Trophoblast cell (in vitro differentiated cells and primary cell): ENCODE measurements around the gene SP7.
A peak's percentile ranks its signal among the peaks of the same experiment; 100 is the strongest.

ENCODE experiments used
- DNase-seq, 2 donors: peaks; one replicate each; pipeline ENCODE4 v3.0.0-alpha.2; 2016
- H2AFZ ChIP-seq: 2 replicates; pipeline ENCODE4 v1.6.1; 2013; ENCODE audit warnings: low read length, moderate library complexity, mild to moderate bottlenecking; ENCODE audit not compliant: insufficient read depth, poor library complexity
- H2AK5ac ChIP-seq: 2 replicates; pipeline ENCODE4 v1.6.1; 2013; ENCODE audit warnings: mild to moderate bottlenecking, low read length
- H2BK120ac ChIP-seq: 2 replicates; pipeline ENCODE4 v1.6.1; 2013; ENCODE audit warnings: low read length, mild to moderate bottlenecking, moderate library complexity; ENCODE audit not compliant: insufficient read depth, poor library complexity
- H2BK12ac ChIP-seq: 2 replicates; pipeline ENCODE4 v1.6.1; 2013; ENCODE audit warnings: mild to moderate bottlenecking, low read length, moderate library complexity
- H2BK5ac ChIP-seq: 2 replicates; pipeline ENCODE4 v1.6.1; 2013; ENCODE audit warnings: low read length, low read depth, moderate library complexity, mild to moderate bottlenecking; ENCODE audit not compliant: poor library complexity
- H3K14ac ChIP-seq: 2 replicates; pipeline ENCODE4 v1.6.1; 2013; ENCODE audit warnings: mild to moderate bottlenecking, low read length
- H3K18ac ChIP-seq: 2 replicates; pipeline ENCODE4 v1.6.1; 2013; ENCODE audit warnings: mild to moderate bottlenecking, low read length
- H3K23ac ChIP-seq: 2 replicates; pipeline ENCODE4 v1.6.1; 2013; ENCODE audit warnings: low read length
- H3K27ac ChIP-seq: 2 replicates; pipeline ENCODE4 v1.5.1; 2013; ENCODE audit warnings: low read depth, mild to moderate bottlenecking, inconsistent platforms, low read length, moderate library complexity
- H3K27me3 ChIP-seq: 2 replicates; pipeline ENCODE4 v1.6.1; 2013; ENCODE audit warnings: inconsistent platforms, mild to moderate bottlenecking, low read length, moderate library complexity; ENCODE audit not compliant: insufficient read depth
- H3K36me3 ChIP-seq, 2 experiments: 1 replicate in 1 of 2; 2 replicates in 1 of 2; pipeline ENCODE4 v1.6.1; 2013; ENCODE audit warnings: low read length in 2 of 2, mild to moderate bottlenecking in 2 of 2, moderate library complexity in 1 of 2; ENCODE audit not compliant: insufficient read depth in 2 of 2, control insufficient read depth in 1 of 2
- H3K4ac ChIP-seq: 2 replicates; pipeline ENCODE4 v1.6.1; 2013; ENCODE audit warnings: low read depth, mild to moderate bottlenecking, low read length, moderate library complexity
- H3K4me1 ChIP-seq, 2 experiments: 1 replicate in 1 of 2; 2 replicates in 1 of 2; pipeline ENCODE4 v1.6.1; 2013; ENCODE audit warnings: low read length in 2 of 2, mild to moderate bottlenecking in 2 of 2, moderate library complexity in 1 of 2; ENCODE audit not compliant: insufficient read depth in 2 of 2, control insufficient read depth in 1 of 2
- H3K4me2 ChIP-seq: 2 replicates; pipeline ENCODE4 v1.6.1; 2013; ENCODE audit warnings: inconsistent platforms, mild to moderate bottlenecking, low read length, moderate library complexity
- H3K4me3 ChIP-seq: 2 replicates; pipeline ENCODE4 v1.5.1; 2013; ENCODE audit warnings: mild to moderate bottlenecking, low read depth, low read length, inconsistent platforms
- H3K79me1 ChIP-seq: one replicate; pipeline ENCODE4 v1.6.1; 2013; ENCODE audit warnings: low read length
- H3K79me2 ChIP-seq: 2 replicates; pipeline ENCODE4 v1.6.1; 2013; ENCODE audit warnings: low read length, mild to moderate bottlenecking; ENCODE audit not compliant: control insufficient read depth, insufficient read depth, poor library complexity
- H3K9ac ChIP-seq: 2 replicates; pipeline ENCODE4 v1.6.1; 2013; ENCODE audit warnings: mild to moderate bottlenecking, low read length
- H3K9me3 ChIP-seq: 2 replicates; pipeline ENCODE4 v1.6.1; 2013; ENCODE audit warnings: low read depth, mild to moderate bottlenecking, control low read depth, inconsistent platforms, low read length; ENCODE audit not compliant: insufficient read depth
- H4K12ac ChIP-seq: 2 replicates; pipeline ENCODE4 v1.6.1; 2013; ENCODE audit warnings: low read depth, mild to moderate bottlenecking, low read length, moderate library complexity
- H4K8ac ChIP-seq: 2 replicates; pipeline ENCODE4 v1.6.1; 2013; ENCODE audit warnings: low read depth, mild to moderate bottlenecking, low read length, moderate library complexity
- H4K91ac ChIP-seq: one replicate; pipeline ENCODE4 v1.6.1; 2013; ENCODE audit warnings: low read depth, mild to moderate bottlenecking, low read length, moderate library complexity
- WGBS: extraction: QIAGEN DNeasy Blood & Tissue Kit; methylation state at CpG from one replicate; pipeline ENCODE4 v1.1.7; 2013; ENCODE audit warnings: missing lambda C conversion rate; ENCODE audit not compliant: insufficient read length, insufficient coverage; ENCODE audit errors: extremely low coverage; 5-methylcytosine and 5-hydroxymethylcytosine counted together

SP7 gene

DNA sequence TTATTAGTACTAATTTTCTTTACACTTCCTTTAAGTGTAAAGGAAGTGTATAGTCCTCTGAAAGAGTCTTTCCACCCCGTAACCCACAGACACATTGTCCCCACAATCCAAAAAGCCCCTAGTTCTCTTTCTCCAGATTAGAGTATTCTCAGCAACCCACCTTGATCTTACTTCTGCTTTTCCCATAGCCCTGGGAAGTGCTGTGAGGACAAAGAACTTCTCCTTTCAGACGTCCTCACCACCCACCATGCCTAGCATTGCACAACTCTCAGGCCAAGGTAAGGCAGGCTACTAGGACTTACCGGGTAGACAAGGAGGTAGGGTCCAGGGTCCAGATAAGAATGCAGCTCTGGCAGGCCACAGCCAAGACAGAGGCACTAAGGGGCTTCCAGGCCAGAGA lies 22.2 kb downstream of the SP7 start:
- Histone ChIP-seq H3K4me3 (no peak overlapping the region), H4K12ac (no peak overlapping the region), H3K4me2 (no peak overlapping the region), H3K27ac (no peak overlapping the region), H2AK5ac (no peak overlapping the region), H3K9me3 (no peaks in the 10 kb centered on the region), H3K4ac (no peak overlapping the region), H3K79me1 (no peaks in the 10 kb centered on the region), H3K9ac (no peak overlapping the region), H3K18ac (no peak overlapping the region), H2AFZ (no peak overlapping the region), H4K91ac (no peak overlapping the region), H4K8ac (no peak overlapping the region), H3K23ac (no peak overlapping the region), H3K79me2 (no peaks in the 10 kb centered on the region), H3K36me3 (peaks cover 18 to 30% of the 10 kb centered on the region in 2 experiments), H3K14ac (no peak overlapping the region), H2BK120ac (no peak overlapping the region), H3K27me3 (no peaks in the 10 kb centered on the region), H2BK12ac (no peak overlapping the region), H2BK5ac (no peak overlapping the region), H3K4me1 (no peaks in the 10 kb centered on the region)
- no peak for DNase-seq
- no CpG with 5 or more reads among the region's 3 CpGs for WGBS

- Histone ChIP-seq H3K9me3 (no peaks in the 10 kb centered on the region), H3K9ac (no peak overlapping the region), H3K27me3 (no peaks in the 10 kb centered on the region), H3K18ac (no peak overlapping the region), H3K4me2 (no peak overlapping the region), H3K27ac (no peak overlapping the region), H3K79me2 (no peaks in the 10 kb centered on the region), H3K23ac (no peak overlapping the region), H2BK5ac (no peak overlapping the region), H4K91ac (no peak overlapping the region), H3K4ac (no peak overlapping the region), H2AK5ac (no peak overlapping the region), H4K8ac (no peak overlapping the region), H2AFZ (no peak overlapping the region), H3K4me3 (no peak overlapping the region), H3K79me1 (no peaks in the 10 kb centered on the region), H2BK12ac (no peak overlapping the region), H3K14ac (no peak overlapping the region), H4K12ac (no peak overlapping the region), H2BK120ac (no peak overlapping the region), H3K36me3 (peaks cover 43 to 55% of the 10 kb centered on the region in 2 experiments), H3K4me1 (no peaks in the 10 kb centered on the region)
- no peak for DNase-seq
- no CpG with 5 or more reads among the region's 4 CpGs for WGBS
These were observed 27.9 kb downstream of the SP7 start for GRCh38 chr12:53308276-53308675.

- Histone ChIP-seq H4K91ac (no peak overlapping the region), H3K27me3 (no peaks in the 10 kb centered on the region), H2BK120ac (no peak overlapping the region), H4K12ac (no peak overlapping the region), H3K18ac (no peak overlapping the region), H3K36me3 (peaks cover 50 to 65% of the 10 kb centered on the region in 2 experiments), H3K4me2 (no peak overlapping the region), H3K14ac (no peak overlapping the region), H3K23ac (no peak overlapping the region), H3K79me1 (no peaks in the 10 kb centered on the region), H3K79me2 (no peaks in the 10 kb centered on the region), H3K4me1 (no peaks in the 10 kb centered on the region), H3K27ac (no peak overlapping the region), H2AFZ (no peak overlapping the region), H2BK12ac (no peak overlapping the region), H3K4ac (no peak overlapping the region), H4K8ac (no peak overlapping the region), H3K9me3 (no peaks in the 10 kb centered on the region), H3K9ac (no peak overlapping the region), H2AK5ac (no peak overlapping the region), H3K4me3 (no peak overlapping the region), H2BK5ac (no peak overlapping the region)
- no CpG with 5 or more reads among the region's 10 CpGs for WGBS
- DNase-seq: no peak
These were observed 29.3 kb downstream of the SP7 start for GRCh38 chr12:53306826-53307225.

DNA sequence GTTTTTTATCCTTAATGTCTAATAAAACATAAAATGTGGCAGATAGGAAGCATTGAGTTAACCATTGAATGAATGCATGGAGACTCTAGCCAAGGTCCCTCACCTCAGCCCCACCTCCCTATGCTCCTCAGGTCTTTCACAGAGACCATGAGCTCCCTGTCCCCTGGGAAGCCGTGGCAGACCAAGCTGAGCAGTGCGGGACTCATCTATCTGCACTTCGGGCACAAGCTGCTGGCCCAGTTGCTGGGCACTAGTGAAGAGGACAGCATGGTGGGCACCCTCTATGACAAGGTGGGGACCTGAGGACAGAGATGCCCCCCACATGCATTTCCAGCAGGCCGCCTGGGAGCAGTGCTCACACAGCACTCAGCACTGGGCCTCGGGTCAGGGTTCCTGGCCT lies 33.3 kb downstream of the SP7 start:
- Histone ChIP-seq H3K9ac (no peak overlapping the region), H4K12ac (no peak overlapping the region), H3K79me1 (peaks cover 6% of the 10 kb centered on the region), H3K14ac (no peak overlapping the region), H3K4ac (no peak overlapping the region), H3K18ac (peak overlapping the region; percentile 47), H3K4me1 (peaks cover 4 to 11% of the 10 kb centered on the region in 2 experiments), H3K79me2 (peaks cover 5% of the 10 kb centered on the region), H3K36me3 (peaks cover 37 to 50% of the 10 kb centered on the region in 2 experiments), H3K4me3 (no peak overlapping the region), H4K8ac (no peak overlapping the region), H3K27ac (no peak overlapping the region), H3K9me3 (peaks cover 3% of the 10 kb centered on the region), H2AFZ (no peak overlapping the region), H3K4me2 (no peak overlapping the region), H2BK120ac (no peak overlapping the region), H2AK5ac (no peak overlapping the region), H4K91ac (no peak overlapping the region), H3K23ac (no peak overlapping the region), H3K27me3 (no peaks in the 10 kb centered on the region), H2BK5ac (no peak overlapping the region), H2BK12ac (no peak overlapping the region)
- DNase-seq: no peak
- no CpG with 5 or more reads among the region's 5 CpGs for WGBS
